HG03139 (cell line): ENCODE data around the gene CRP.
"Not testable (repeated sequence)": the region's sequence is repeated elsewhere in the genome, so short reads cannot be mapped to it uniquely, and the experiment has no call there.

Source experiments
- ATAC-seq: cut with Tn5 transposase; IDR thresholded peaks from one replicate; pipeline ENCODE4 v1.9.1; 2021; ENCODE audit not compliant: unreplicated experiment

CRP gene

GRCh38 chr1:159714529-159714928 is at the start of gene CRP:
Gene CRP (minus strand): TSS chr1:159714589. CDS start chr1:159714485, 104 bp downstream.
- ATAC-seq, result no peak

- ATAC-seq, result no peak
Observed at GRCh38 chr1:159763686-159764085, 49.3 kb upstream of the CRP start.

GRCh38 chr1:159756397-159756796 is 42.0 kb upstream of the CRP start:
- no peak for ATAC-seq

GRCh38 chr1:159755451-159756007 is 41.1 kb upstream of the CRP start:
- no peak for ATAC-seq

GRCh38 chr1:159753386-159753785 is 39.0 kb upstream of the CRP start:
- ATAC-seq, result no peak

- no peak for ATAC-seq
Observed at GRCh38 chr1:159752135-159752580, 37.8 kb upstream of the CRP start.

- ATAC-seq, result no peak
Observed at GRCh38 chr1:159751031-159751430, 36.6 kb upstream of the CRP start.

- ATAC-seq, result no peak
Observed at GRCh38 chr1:159750621-159751020, 36.2 kb upstream of the CRP start.

GRCh38 chr1:159749630-159750029 is 35.2 kb upstream of the CRP start:
- ATAC-seq, result no peak

GRCh38 chr1:159748370-159748769 is 34.0 kb upstream of the CRP start:
- ATAC-seq, result no peak

GRCh38 chr1:159746666-159747065 is 32.3 kb upstream of the CRP start:
- ATAC-seq, result no peak

- no peak for ATAC-seq
Observed at GRCh38 chr1:159743651-159744410, 29.4 kb upstream of the CRP start.

- no peak for ATAC-seq
Observed at GRCh38 chr1:159737238-159737916, 23.0 kb upstream of the CRP start.

GRCh38 chr1:159723188-159723587 is 8.8 kb upstream of the CRP start:
- not testable (repeated sequence) for ATAC-seq

GRCh38 chr1:159719990-159720389 is 5.6 kb upstream of the CRP start:
- ATAC-seq, result no peak

- no peak for ATAC-seq
Observed at GRCh38 chr1:159715855-159716254, 1.5 kb upstream of the CRP start.

GRCh38 chr1:159712080-159712479 is 2.3 kb downstream of the CRP start:
- no peak for ATAC-seq

GRCh38 chr1:159707472-159708260 is 6.7 kb downstream of the CRP start:
- no peak for ATAC-seq

- ATAC-seq, result no peak
Observed at GRCh38 chr1:159705904-159706256, 8.5 kb downstream of the CRP start.

GRCh38 chr1:159705251-159705903 is 9.0 kb downstream of the CRP start:
- no peak for ATAC-seq

GRCh38 chr1:159704481-159704880 is 9.9 kb downstream of the CRP start:
- ATAC-seq, result no peak
